A673 (cell line): ENCODE measurements around the gene LUC7L.

ENCODE experiments used
- CTCF ChIP-seq: fragments of 300-800, 200-600 bp; sonication (generic); conservative IDR thresholded peaks from 2 replicates; pipeline ENCODE4 v1.5.1; 2017; ENCODE audit warnings: low read depth, mild to moderate bottlenecking, antibody characterized with exemption, low read length, moderate library complexity, mixed read lengths
- EZH2 ChIP-seq: fragments of 200-600 bp; sonication (generic); IDR thresholded peaks from 2 replicates; pipeline ENCODE4 v1.6.1; 2017; ENCODE audit warnings: borderline replicate concordance, low read depth, mild to moderate bottlenecking, mixed read lengths, antibody characterized with exemption, low read length; ENCODE audit not compliant: poor library complexity, severe bottlenecking

- TF ChIP-seq CTCF (no peak), EZH2 (no peak)
Observed at GRCh38 chr16:140175-140857, 88.9 kb downstream of the LUC7L start.
